ENCODE results near the gene ANKMY1. TPM values are rescaled to one million over a fixed set of nuclear protein-coding genes. Genes with fewer than 3 reads are reported as not detected.

ANKMY1 gene
- total RNA-seq, 4 donors from 2014 or later = 8.2 to 23.8 (median 17.1) TPM

DNA sequence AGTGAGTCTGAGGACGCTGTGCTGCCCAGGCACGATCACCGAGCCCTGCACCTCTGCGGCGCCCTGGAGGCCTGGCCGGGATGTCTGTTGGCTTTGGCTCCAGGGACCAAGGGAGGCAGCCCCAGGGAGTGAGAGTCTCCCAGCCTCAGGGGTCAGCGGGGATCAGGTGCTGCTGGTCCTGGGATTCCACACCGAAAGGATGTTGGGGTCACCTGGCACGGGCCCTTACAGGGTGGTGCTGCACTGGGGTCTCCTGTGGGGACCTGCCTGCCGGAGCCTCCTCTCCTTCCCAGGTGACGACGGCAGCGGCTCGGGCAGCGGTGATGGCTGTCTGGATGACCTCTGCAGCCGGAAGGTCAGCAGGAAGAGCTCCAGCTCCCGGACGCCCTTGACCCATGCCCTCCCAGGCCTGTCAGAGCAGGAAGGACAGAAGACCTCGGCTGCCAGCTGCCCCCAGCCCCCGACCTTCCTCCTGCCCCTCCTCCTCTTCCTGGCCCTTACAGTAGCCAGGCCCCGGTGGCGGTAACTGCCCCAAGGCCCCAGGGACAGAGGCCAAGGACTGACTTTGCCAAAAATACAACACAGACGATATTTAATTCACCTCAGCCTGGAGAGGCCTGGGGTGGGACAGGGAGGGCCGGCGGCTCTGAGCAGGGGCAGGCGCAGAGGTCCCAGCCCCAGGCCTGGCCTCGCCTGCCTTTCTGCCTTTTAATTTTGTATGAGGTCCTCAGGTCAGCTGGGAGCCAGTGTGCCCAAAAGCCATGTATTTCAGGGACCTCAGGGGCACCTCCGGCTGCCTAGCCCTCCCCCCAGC, 91.8 kb downstream of the ANKMY1 start:
- no peak overlapping the region for H3K27ac ChIP-seq
- WGBS, 2 donors = 51 to 83% methylated on average over 9 of the region's 28 CpGs
- intact Hi-C loops (cut with DNase I) = no loop called here
- H3K36me3 ChIP-seq = peaks cover 7 to 65% (median 7%) of the 10 kb centered on the region in 3 donors
- no peaks in the 10 kb centered on the region for H3K9me3 ChIP-seq
- H3K4me1 ChIP-seq = peaks cover 0 to 16% (median 0%) of the 10 kb centered on the region in 3 donors
- no peak overlapping the region for H3K4me3 ChIP-seq
- no peaks in the 10 kb centered on the region for H3K27me3 ChIP-seq
- TF ChIP-seq, protein P1, sequence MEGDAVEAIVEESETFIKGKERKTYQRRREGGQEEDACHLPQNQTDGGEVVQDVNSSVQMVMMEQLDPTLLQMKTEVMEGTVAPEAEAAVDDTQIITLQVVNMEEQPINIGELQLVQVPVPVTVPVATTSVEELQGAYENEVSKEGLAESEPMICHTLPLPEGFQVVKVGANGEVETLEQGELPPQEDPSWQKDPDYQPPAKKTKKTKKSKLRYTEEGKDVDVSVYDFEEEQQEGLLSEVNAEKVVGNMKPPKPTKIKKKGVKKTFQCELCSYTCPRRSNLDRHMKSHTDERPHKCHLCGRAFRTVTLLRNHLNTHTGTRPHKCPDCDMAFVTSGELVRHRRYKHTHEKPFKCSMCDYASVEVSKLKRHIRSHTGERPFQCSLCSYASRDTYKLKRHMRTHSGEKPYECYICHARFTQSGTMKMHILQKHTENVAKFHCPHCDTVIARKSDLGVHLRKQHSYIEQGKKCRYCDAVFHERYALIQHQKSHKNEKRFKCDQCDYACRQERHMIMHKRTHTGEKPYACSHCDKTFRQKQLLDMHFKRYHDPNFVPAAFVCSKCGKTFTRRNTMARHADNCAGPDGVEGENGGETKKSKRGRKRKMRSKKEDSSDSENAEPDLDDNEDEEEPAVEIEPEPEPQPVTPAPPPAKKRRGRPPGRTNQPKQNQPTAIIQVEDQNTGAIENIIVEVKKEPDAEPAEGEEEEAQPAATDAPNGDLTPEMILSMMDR (IDR thresholded peaks at IDR 0.05) = no peak
- DNase-seq = no peak

DNA sequence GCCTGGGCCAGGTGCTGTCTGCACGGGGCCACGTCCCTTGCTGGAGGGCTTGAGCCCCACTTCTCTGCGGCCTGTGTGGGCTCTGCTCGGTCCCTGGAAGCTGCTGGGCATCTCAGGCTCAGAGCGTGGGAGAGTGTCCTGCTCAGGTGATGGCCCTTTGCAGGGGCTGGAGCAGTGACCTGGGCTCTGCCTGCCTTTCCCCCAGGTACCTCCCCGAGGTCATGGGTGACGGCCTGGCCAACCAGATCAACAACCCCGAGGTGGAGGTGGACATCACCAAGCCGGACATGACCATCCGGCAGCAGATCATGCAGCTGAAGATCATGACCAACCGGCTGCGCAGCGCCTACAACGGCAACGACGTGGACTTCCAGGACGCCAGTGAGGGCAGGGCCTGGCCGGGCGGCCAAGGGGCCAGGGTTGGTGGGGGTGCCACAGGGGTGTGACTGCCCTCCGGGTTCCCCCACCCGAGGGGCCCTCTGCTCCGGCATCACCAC, 92.5 kb downstream of the ANKMY1 start:
- Histone ChIP-seq H3K36me3 (peaks cover 7 to 72% (median 7%) of the 10 kb centered on the region in 3 donors), H3K27ac (no peak overlapping the region), H3K27me3 (no peaks in the 10 kb centered on the region), H3K4me3 (no peak overlapping the region), H3K9me3 (no peaks in the 10 kb centered on the region), H3K4me1 (peaks cover 0 to 16% (median 0%) of the 10 kb centered on the region in 3 donors)
- intact Hi-C loops (cut with DNase I) = no loop called here
- no peak for DNase-seq
- no peak for TF ChIP-seq POLR2A (IDR thresholded peaks at IDR 0.05)
- TF ChIP-seq, protein P1 (IDR thresholded peaks at IDR 0.05) = no peak
- 73 to 74% methylated on average over 2 to 5 of the region's 22 CpGs for WGBS, 2 donors

DNA sequence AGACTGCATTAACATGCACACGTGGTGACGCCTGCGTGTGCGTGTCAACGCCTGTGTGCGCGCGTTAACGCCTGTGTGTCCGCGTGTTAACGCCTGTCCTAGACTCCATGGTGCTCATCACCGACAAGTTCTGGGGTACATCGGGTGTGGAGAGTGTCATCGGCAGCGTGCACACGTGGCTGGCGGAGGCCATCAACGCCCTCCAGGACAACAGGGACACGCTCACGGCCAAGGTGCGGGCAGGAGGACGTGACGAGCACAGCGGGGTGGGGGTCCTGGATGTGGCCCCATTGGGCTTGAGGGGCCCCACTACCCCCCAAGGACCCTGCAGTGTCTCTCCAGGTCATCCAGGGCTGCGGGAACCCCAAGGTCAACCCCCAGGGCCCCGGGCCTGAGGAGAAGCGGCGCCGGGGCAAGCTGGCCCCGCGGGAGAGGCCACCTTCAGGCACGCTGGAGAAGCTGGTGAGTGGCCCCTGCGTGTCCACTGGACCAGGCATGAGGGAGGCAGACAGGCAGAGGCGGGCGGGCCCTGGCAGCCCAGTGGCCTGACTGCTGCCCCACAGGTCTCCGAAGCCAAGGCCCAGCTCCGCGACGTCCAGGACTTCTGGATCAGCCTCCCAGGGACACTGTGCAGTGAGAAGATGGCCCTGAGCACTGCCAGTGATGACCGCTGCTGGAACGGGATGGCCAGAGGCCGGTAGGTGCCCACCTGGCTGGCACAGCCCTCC, 93.1 kb downstream of the ANKMY1 start:
- intact Hi-C loops (cut with DNase I) = no loop called here
- no peak overlapping the region for H3K27ac ChIP-seq
- TF ChIP-seq POLR2A (IDR thresholded peaks at IDR 0.05) = no peak
- TF ChIP-seq, protein P1 (IDR thresholded peaks at IDR 0.05) = no peak
- no peaks in the 10 kb centered on the region for H3K9me3 ChIP-seq
- peaks cover 7 to 78% (median 7%) of the 10 kb centered on the region in 3 donors for H3K36me3 ChIP-seq
- H3K4me1 ChIP-seq = peaks cover 0 to 16% (median 0%) of the 10 kb centered on the region in 3 donors
- no peaks in the 10 kb centered on the region for H3K27me3 ChIP-seq
- WGBS, 2 donors = 0% methylated on average over 1 of the region's 43 CpGs; no CpG with 5 or more reads in 1 of the 2 donors
- DNase-seq = no peak
- H3K4me3 ChIP-seq = no peak overlapping the region

DNA sequence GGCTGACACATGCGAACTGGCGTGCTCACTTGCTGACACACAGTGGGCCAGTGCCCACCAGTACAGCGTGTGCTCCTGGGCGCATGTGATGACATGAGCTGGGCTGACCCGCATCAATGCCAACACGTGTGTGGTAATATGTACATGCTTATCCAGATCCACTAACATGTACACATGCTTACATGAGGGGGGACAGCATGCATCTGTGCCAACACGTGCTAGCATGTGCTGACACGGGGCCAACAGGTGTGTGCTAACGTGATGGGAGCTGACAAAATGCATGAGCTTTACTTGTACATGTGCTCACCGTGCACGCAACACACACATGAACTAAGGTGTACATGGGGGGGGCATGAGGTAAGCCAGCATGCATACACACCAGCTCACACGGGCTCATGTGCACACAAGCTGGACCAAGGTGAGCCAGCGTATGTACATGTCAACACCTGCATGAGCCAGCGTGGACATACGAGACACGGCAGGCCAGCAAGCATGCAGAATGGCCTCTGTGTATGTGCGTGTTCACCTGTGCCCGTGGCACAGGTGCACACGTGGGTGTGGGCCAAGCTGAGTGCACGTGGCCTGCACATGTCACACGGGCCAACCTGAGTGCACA, 93.8 kb downstream of the ANKMY1 start:
- WGBS, 2 donors = 80 to 86% methylated on average over 6 to 10 of the region's 21 CpGs

More for the DNA sequence above, 93.8 kb downstream of the ANKMY1 start:
- peaks cover 0 to 20% (median 0%) of the 10 kb centered on the region in 3 donors for H3K4me1 ChIP-seq
- no peaks in the 10 kb centered on the region for H3K27me3 ChIP-seq
- TF ChIP-seq, protein P1 (IDR thresholded peaks at IDR 0.05) = no peak
- TF ChIP-seq POLR2A (IDR thresholded peaks at IDR 0.05) = no peak
- H3K9me3 ChIP-seq = no peaks in the 10 kb centered on the region
- intact Hi-C loops (cut with DNase I) = no loop called here
- peaks cover 7 to 85% (median 7%) of the 10 kb centered on the region in 3 donors for H3K36me3 ChIP-seq
- H3K4me3 ChIP-seq = no peak overlapping the region
- DNase-seq = no peak
- no peak overlapping the region for H3K27ac ChIP-seq
